22Rv1 (cell line): ENCODE data around the gene HTR4.

ENCODE experiments used
- H3K27ac ChIP-seq: fragments of 450-650 bp; 2 replicates; pipeline ENCODE4 v1.5.1; 2017
- ZFX ChIP-seq: fragments of 450-650 bp; IDR thresholded peaks from 2 replicates; pipeline ENCODE4 v1.6.1; 2017; ENCODE audit warnings: antibody characterized with exemption, borderline replicate concordance
- TF ChIP-seq, protein P1 (sequence below): fragments of 450-650 bp; IDR thresholded peaks from 2 replicates; pipeline ENCODE4 v1.5.1; 2017; ENCODE audit warnings: mild to moderate bottlenecking

HTR4 gene, protein sequence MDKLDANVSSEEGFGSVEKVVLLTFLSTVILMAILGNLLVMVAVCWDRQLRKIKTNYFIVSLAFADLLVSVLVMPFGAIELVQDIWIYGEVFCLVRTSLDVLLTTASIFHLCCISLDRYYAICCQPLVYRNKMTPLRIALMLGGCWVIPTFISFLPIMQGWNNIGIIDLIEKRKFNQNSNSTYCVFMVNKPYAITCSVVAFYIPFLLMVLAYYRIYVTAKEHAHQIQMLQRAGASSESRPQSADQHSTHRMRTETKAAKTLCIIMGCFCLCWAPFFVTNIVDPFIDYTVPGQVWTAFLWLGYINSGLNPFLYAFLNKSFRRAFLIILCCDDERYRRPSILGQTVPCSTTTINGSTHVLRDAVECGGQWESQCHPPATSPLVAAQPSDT

DNA sequence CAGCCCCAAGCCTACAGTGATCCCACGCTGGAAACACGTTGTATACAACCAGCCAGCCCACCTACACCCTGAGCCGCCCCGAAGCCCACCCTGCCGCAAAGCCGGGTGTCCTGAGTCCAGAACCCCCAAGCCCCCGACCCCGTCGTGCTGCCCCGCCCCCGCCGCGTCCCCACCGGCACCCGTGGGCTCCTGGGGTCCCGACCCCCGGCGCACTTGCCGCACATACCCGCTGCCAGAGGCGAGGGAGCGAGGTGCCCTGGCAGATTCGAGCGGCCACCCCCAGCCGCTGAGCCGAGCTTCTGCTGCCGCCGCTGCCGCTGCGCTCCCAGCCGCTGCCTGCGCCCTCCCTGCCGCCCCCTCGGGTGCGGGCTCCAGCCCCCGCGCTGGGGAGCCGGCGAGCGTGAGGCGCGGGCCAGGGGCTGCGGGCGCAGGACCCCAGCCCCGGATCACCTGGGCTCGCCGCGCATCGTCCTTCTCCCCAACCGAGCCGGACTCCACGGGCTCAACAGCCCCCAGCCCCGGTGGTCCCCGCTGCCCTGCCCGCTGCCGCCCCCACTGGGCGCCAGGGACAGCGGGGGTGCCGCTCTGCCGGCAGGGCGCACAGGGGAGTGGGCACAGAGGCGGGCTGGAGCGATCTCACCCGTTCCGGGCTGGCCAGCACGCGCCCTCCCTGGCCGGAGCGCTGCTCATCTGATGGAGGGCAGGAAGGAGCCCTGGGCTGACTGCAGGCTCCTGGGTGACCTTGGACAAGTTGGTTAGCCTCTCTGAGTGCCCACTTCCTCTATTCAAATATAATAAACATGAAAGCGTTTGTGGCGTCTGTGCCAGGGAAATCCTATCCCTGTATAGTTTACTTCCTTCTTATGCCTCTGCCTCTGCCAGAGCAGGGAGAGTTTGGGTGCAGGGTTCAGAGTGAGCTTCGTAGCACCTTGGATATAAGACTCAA, at the start of gene HTR4:
Gene HTR4, minus strand, starts transcription at position 692 of the 946 bp plus-strand sequence. CDS start 17,513 bp downstream, outside the sequence.
- H3K27ac ChIP-seq, result no peak within 1 kb of the TSS
- TF ChIP-seq ZFX, result no peak
- TF ChIP-seq, protein P1, sequence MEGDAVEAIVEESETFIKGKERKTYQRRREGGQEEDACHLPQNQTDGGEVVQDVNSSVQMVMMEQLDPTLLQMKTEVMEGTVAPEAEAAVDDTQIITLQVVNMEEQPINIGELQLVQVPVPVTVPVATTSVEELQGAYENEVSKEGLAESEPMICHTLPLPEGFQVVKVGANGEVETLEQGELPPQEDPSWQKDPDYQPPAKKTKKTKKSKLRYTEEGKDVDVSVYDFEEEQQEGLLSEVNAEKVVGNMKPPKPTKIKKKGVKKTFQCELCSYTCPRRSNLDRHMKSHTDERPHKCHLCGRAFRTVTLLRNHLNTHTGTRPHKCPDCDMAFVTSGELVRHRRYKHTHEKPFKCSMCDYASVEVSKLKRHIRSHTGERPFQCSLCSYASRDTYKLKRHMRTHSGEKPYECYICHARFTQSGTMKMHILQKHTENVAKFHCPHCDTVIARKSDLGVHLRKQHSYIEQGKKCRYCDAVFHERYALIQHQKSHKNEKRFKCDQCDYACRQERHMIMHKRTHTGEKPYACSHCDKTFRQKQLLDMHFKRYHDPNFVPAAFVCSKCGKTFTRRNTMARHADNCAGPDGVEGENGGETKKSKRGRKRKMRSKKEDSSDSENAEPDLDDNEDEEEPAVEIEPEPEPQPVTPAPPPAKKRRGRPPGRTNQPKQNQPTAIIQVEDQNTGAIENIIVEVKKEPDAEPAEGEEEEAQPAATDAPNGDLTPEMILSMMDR, result 0 out of 2 replicates have a peak, but pooled peaks have one; percentile 12

DNA sequence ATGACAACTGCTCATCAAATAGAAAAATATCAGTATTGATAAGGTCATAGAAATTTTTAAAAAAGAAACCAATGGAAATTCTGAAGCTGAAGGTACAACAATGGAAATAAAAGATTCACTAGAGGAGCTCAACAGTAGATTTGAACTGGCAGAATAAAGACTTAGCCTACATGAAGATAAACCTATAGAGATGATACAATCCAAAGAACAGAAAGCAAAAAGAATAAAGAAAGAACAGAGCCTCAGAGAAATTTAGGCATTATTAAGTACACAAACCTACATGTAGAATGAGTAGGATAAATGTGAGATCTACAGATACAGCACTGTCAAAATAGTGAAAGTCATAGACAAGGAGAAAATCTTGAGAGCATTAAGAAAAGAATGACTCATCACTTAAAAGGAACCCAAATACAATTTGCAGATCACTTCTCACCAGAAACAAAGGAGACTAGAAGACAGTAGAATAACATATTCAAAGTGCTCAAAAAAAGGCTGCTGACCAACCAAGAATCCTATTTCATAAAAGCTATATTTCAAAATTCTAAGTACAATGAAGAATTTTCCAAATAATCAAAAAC, 47.8 kb upstream of the HTR4 start:
- no peak overlapping the region for H3K27ac ChIP-seq
- no peak for TF ChIP-seq ZFX
- TF ChIP-seq, protein P1, result no peak

DNA sequence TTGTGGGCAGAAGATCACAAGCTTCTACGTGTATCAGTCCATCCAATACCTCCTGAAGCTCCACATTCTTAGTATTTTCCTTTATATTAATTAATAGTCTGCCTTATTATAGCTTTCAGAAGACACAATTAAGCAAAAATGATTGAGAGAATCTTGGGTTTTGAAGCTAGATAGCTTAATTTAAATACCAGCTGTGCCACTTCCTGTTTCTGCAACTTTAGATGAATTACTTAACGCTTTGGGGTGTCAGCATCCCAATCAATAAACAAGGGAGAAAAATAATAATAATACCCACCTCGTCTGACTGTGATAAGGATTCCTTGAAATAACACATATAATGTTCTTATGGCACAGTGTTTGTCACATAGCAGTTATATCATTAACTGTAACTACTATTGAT, 44.7 kb upstream of the HTR4 start:
- no peak overlapping the region for H3K27ac ChIP-seq
- TF ChIP-seq, protein P1, result no peak
- TF ChIP-seq ZFX, result no peak

DNA sequence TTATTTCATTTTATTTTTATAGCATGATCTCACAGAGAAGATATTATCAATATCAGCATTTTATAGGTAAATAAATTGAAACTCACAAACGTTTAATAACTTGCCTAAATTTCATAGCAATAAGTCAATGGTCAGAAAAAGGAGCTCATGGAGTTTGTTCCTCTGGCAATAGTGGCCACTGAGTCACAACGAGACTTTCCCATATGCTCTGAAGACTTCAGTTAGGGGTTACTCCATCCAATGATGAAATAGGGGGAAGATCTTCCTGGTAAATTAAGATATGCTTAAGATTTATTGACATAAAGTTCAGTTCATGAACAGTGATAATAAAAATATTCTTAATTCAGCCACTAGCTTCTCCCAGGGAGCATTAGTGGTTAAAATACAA, 43.5 kb upstream of the HTR4 start:
- H3K27ac ChIP-seq, result no peak overlapping the region
- no peak for TF ChIP-seq ZFX
- TF ChIP-seq, protein P1, result no peak

DNA sequence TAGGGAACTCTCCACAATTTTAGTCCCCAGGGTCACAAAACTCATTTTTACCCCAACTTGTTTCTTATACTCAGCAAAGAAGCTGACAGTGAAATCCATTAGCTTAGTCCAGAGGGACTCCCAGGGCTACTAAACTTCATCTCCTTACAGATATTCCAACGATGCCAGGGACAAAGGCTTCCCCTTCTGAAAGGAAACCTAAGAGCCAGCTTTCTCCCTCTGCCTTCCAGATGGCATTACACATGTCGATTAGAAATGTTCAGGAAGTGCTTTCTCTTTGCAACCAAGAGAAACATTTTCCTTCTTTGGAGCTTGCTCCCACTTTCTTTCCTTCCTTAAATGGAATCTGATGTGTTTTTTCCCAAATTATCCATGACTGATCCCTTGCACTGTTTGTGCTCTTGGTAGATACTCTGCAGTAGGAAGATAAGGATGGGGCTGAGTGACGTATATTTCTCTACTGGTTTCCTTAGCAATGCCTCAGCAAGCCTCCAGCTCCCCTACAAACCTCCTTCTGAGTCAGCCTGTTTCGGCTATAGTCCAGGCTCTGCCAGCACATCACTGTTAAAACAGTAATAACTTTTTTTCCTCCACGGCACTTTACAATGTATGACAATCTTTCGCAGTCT, 43.0 kb upstream of the HTR4 start:
- H3K27ac ChIP-seq, result no peak overlapping the region
- no peak for TF ChIP-seq ZFX
- TF ChIP-seq, protein P1, result no peak

DNA sequence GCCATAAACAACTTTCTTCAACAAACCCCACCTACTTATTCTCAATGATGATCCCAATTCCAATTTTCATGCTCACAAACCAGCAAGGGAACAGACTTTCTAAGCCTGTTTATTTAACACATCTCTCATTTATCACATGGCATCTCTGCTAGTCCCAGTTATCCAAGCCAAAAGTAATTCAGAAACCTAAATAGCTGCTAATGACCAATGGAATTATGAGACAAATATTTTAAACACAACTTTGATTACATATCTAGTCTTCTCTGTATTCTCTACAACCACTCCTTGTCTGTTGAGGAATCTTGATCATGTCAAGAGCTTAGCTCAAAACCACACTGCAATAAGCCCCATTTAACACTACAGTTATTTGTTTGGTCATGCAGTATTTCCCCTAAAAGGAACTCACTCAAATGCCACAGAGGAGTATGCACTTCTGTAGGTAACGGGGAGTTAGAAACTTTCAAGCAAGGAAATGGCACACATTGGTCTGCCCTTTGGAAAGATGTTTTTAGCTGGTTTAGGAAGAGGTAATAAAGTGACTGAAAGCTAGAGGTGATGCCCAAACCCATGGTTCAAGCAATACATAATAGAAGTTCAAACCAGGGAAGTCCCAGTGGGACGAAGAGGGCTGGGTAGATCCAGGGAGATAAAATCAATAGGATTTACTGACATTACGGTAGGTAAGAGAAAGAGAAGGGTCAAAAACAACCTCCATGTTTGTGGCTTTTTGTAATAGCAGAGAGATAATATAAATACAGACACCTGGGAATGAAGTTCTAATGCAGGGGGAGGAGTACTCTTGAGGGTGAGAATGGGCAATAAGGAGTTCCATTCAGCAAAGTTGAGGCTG, 42.1 kb upstream of the HTR4 start:
- TF ChIP-seq, protein P1, result no peak
- TF ChIP-seq ZFX, result no peak
- H3K27ac ChIP-seq, result no peak overlapping the region
